ENCODE measurements around the gene ACVR1.
A peak's percentile ranks its signal among the peaks of the same experiment; 100 is the strongest.

ACVR1 gene

DNA sequence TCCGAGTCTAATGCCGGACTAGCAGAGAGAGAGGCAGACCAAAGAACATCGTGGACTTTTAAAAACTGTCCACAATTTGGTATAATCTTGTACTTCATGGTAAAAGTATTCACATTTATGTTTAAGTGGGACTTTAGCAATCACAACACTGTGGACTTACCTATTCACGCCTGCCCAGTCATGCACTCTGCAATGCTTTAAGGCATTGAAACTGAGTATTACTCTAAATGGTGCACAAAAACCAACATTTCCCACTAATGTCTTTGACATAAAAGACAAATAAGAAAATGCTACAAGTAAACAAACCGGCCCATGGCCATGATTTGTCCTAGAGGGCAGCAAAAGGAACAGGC is 91.3 kb downstream of the ACVR1 start:
- Histone ChIP-seq H3K9me3 (ENCODE audit: control insufficient read depth, insufficient read depth, low read length) (no peaks in the 10 kb centered on the region), H3K27me3 (ENCODE audit: control insufficient read depth, insufficient read depth, low read length) (no peaks in the 10 kb centered on the region), H3K36me3 (ENCODE audit: control insufficient read depth, insufficient read depth, low read length) (0 out of 2 replicates have a peak, but pooled peaks cover 2% of the 10 kb centered on the region), H3K4me3 (ENCODE audit: low read depth, low read length) (no peak overlapping the region), H3K9ac (ENCODE audit: low read depth, low read length) (0 out of 2 replicates have a peak overlapping the region, but pooled peaks have one; percentile 19), H3K4me1 (ENCODE audit: control insufficient read depth, insufficient read depth, low read length) (peaks cover 41% of the 10 kb centered on the region), H3K27ac (ENCODE audit: low read depth, low read length) (peak overlapping the region; percentile 30)

DNA sequence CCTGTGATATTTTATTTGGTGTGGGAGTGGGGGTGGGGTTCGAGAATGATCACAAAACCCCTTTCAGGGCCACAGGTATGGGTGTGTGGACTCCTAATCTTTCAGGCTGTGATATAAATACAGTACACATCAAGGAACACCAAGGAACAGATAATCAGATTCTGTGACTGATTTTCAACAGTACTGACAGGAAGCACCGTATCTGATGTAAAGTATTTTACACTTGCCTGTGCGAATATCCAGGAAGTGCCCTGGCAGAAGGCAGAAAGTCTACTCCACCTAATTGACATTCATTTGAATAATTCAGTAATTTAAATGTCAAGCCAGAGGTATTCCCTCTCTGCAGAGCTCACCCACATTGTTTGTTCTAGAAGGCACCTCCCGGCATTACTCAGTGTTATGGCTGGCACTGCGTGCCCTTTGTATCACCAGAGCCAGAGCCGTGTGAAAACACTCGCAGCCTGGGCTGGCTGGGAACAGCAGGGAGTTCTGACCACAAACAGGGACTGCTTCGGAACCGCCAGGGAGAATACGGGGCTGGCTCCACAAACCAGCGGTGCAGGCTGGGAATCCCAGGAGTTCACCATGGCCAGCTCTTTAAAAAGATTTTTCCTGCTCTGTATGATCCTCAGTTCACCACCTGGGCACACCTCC is 91.8 kb downstream of the ACVR1 start:
- peaks cover 41% of the 10 kb centered on the region for H3K4me1 ChIP-seq (ENCODE audit: control insufficient read depth, insufficient read depth, low read length)
- H3K4me3 ChIP-seq (ENCODE audit: low read depth, low read length): no peak overlapping the region

DNA sequence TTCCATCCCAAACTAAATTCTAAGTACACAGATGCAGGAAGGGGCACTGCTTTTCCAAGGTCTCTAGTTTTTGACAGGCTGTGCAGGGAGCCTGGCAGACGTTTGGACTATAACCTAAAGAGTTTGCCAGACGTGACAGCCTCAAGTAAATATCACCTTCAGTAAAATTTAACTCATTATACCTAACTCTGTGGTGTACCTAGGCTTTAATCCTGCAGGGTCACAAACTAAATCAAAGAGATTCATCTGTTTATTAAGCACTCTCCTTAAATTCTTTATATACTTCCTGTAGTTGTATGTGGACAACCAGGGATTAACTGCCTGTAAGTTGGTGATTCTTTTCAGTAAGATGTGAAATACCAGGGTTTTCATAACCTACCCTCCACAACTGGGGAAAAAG is 92.9 kb downstream of the ACVR1 start:
- peaks cover 48% of the 10 kb centered on the region for H3K4me1 ChIP-seq (ENCODE audit: control insufficient read depth, insufficient read depth, low read length)
- H3K9ac ChIP-seq (ENCODE audit: low read depth, low read length): no peak overlapping the region
- no peak overlapping the region for H3K27ac ChIP-seq (ENCODE audit: low read depth, low read length)
- H3K36me3 ChIP-seq (ENCODE audit: control insufficient read depth, insufficient read depth, low read length): 0 out of 2 replicates have a peak, but pooled peaks cover 2% of the 10 kb centered on the region
- H3K9me3 ChIP-seq (ENCODE audit: control insufficient read depth, insufficient read depth, low read length): no peaks in the 10 kb centered on the region
- H3K4me3 ChIP-seq (ENCODE audit: low read depth, low read length): no peak overlapping the region
- H3K27me3 ChIP-seq (ENCODE audit: control insufficient read depth, insufficient read depth, low read length): no peaks in the 10 kb centered on the region

More for the DNA sequence above, 91.8 kb downstream of the ACVR1 start:
- H3K36me3 ChIP-seq (ENCODE audit: control insufficient read depth, insufficient read depth, low read length): 0 out of 2 replicates have a peak, but pooled peaks cover 2% of the 10 kb centered on the region
- H3K27ac ChIP-seq (ENCODE audit: low read depth, low read length): peak overlapping the region; percentile 30
- H3K9me3 ChIP-seq (ENCODE audit: control insufficient read depth, insufficient read depth, low read length): no peaks in the 10 kb centered on the region
- H3K9ac ChIP-seq (ENCODE audit: low read depth, low read length): 0 out of 2 replicates have a peak overlapping the region, but pooled peaks have one; percentile 19
- no peaks in the 10 kb centered on the region for H3K27me3 ChIP-seq (ENCODE audit: control insufficient read depth, insufficient read depth, low read length)

DNA sequence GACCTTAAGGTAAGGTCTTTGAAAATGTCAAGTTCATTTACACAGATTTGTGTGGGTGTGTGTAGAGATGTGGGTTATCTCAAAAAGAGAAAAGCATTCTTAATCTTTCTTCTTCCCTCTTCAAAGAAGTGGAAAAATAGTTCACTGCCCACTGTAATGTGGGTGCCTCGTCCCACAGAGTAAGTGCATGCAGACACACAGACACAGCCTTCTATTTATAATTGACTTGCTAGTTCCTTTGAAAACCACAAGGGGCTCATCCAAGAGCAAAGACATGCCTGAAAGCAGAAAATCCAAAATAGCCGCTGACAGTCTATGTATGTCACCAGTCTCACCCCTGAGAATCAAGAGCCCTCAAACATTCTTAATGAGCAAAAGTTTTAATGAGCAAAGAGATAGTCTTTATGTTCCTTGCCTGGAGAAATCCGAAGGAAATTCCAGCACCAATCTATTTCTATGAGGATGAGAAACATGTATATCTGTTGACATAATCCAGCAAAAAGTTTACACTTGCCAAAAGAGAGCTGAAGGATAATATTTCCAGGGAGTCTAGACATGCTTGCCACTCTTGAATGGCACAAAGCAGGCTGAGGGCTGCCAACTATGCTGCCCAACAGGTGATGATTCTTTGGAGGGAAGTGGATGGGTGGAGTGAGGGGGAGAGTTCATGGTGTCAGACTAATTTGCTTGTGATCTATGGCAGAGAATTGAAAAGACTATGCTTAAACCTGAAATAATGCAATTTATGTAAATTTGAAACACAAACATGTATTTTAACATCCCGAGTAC is 93.9 kb downstream of the ACVR1 start:
- Histone ChIP-seq H3K9ac (ENCODE audit: low read depth, low read length) (no peak overlapping the region), H3K27me3 (ENCODE audit: control insufficient read depth, insufficient read depth, low read length) (no peaks in the 10 kb centered on the region), H3K27ac (ENCODE audit: low read depth, low read length) (no peak overlapping the region), H3K4me3 (ENCODE audit: low read depth, low read length) (no peak overlapping the region), H3K9me3 (ENCODE audit: control insufficient read depth, insufficient read depth, low read length) (no peaks in the 10 kb centered on the region), H3K36me3 (ENCODE audit: control insufficient read depth, insufficient read depth, low read length) (0 out of 2 replicates have a peak, but pooled peaks cover 2% of the 10 kb centered on the region), H3K4me1 (ENCODE audit: control insufficient read depth, insufficient read depth, low read length) (peaks cover 38% of the 10 kb centered on the region)

DNA sequence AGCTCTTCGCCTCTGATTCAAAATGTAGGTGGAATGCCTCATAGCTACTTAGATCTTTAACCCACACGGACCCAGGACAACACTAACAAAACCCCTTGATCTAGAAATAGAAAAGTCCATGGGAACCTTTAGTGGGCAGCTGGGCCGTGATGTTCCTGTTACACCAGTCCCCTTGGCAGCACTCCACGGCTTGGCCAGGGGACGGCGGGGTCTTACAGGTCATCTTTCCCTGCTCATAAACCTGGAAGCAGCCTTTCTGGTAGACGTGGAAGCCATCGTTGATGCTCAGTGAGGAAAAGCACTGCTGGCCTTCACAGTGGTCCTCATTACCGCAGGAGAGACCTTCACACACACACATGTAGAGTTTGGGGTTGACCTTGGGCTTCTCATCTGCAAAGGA is 95.9 kb downstream of the ACVR1 start:
- Histone ChIP-seq H3K27me3 (ENCODE audit: control insufficient read depth, insufficient read depth, low read length) (no peaks in the 10 kb centered on the region), H3K4me1 (ENCODE audit: control insufficient read depth, insufficient read depth, low read length) (peaks cover 18% of the 10 kb centered on the region), H3K4me3 (ENCODE audit: low read depth, low read length) (no peak overlapping the region), H3K36me3 (ENCODE audit: control insufficient read depth, insufficient read depth, low read length) (peaks cover 6% of the 10 kb centered on the region; the same call in 1 of the 2 replicates), H3K9ac (ENCODE audit: low read depth, low read length) (no peak overlapping the region), H3K9me3 (ENCODE audit: control insufficient read depth, insufficient read depth, low read length) (no peaks in the 10 kb centered on the region), H3K27ac (ENCODE audit: low read depth, low read length) (no peak overlapping the region)

DNA sequence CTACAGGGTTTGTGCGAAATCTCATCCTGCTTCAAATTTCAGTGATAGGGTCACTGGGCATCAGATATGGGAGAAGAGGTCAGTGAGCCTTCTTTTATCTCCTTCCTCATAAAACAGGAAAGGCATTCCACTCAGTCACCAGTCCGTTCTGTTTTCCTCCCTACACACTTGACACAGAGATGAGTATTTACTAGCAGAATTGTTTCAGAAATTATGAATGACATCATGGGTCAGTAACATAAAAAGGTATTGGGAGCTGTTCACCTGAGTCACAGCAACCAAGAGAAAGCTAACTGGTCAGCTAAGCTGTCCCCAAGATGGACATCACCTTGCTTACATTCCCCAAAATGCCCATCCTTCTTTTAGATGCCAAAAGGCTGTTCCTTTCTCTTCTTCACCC is 96.3 kb downstream of the ACVR1 start:
- H3K4me1 ChIP-seq (ENCODE audit: control insufficient read depth, insufficient read depth, low read length): peaks cover 14% of the 10 kb centered on the region
- H3K36me3 ChIP-seq (ENCODE audit: control insufficient read depth, insufficient read depth, low read length): peaks cover 6% of the 10 kb centered on the region; the same call in 1 of the 2 replicates
- H3K27ac ChIP-seq (ENCODE audit: low read depth, low read length): no peak overlapping the region
- no peaks in the 10 kb centered on the region for H3K27me3 ChIP-seq (ENCODE audit: control insufficient read depth, insufficient read depth, low read length)
- no peak overlapping the region for H3K4me3 ChIP-seq (ENCODE audit: low read depth, low read length)
- H3K9ac ChIP-seq (ENCODE audit: low read depth, low read length): no peak overlapping the region
- no peaks in the 10 kb centered on the region for H3K9me3 ChIP-seq (ENCODE audit: control insufficient read depth, insufficient read depth, low read length)

DNA sequence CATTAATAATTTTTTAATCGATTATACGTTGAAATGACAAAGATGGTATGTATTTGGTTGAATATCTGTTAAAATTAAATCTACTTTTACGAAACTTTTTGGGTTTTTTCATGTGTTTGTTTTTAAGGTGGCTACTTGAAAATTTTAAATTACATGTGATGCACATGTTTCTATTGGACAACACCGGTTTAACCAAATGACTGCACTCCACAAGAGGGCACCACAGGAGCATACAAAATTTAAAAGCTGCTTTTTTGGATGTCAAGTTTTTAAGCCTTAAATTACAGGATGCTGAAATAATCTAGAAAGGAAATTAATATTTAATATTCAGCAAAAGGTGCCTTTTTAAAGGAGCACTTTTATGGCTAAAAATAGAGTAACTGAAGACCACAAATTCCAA is 98.7 kb downstream of the ACVR1 start:
- peaks cover 14% of the 10 kb centered on the region; the same call in 1 of the 2 replicates for H3K36me3 ChIP-seq (ENCODE audit: control insufficient read depth, insufficient read depth, low read length)

GRCh38 chr2:157771234-157771633 is 104.9 kb downstream of the ACVR1 start:
- H3K9me3 ChIP-seq (ENCODE audit: control insufficient read depth, insufficient read depth, low read length): no peaks in the 10 kb centered on the region

More for the DNA sequence above, 98.7 kb downstream of the ACVR1 start:
- peaks cover 6% of the 10 kb centered on the region; the same call in 1 of the 2 replicates for H3K4me1 ChIP-seq (ENCODE audit: control insufficient read depth, insufficient read depth, low read length)
- H3K27me3 ChIP-seq (ENCODE audit: control insufficient read depth, insufficient read depth, low read length): no peaks in the 10 kb centered on the region
- no peaks in the 10 kb centered on the region for H3K9me3 ChIP-seq (ENCODE audit: control insufficient read depth, insufficient read depth, low read length)
- H3K9ac ChIP-seq (ENCODE audit: low read depth, low read length): no peak overlapping the region
- no peak overlapping the region for H3K27ac ChIP-seq (ENCODE audit: low read depth, low read length)
- no peak overlapping the region for H3K4me3 ChIP-seq (ENCODE audit: low read depth, low read length)

GRCh38 chr2:157769856-157770255 is 106.3 kb downstream of the ACVR1 start:
- no peaks in the 10 kb centered on the region for H3K9me3 ChIP-seq (ENCODE audit: control insufficient read depth, insufficient read depth, low read length)
- no peaks in the 10 kb centered on the region for H3K27me3 ChIP-seq (ENCODE audit: control insufficient read depth, insufficient read depth, low read length)
- peaks cover 58% of the 10 kb centered on the region for H3K36me3 ChIP-seq (ENCODE audit: control insufficient read depth, insufficient read depth, low read length)
- H3K4me1 ChIP-seq (ENCODE audit: control insufficient read depth, insufficient read depth, low read length): 0 out of 2 replicates have a peak, but pooled peaks cover 3% of the 10 kb centered on the region
- no peak overlapping the region for H3K9ac ChIP-seq (ENCODE audit: low read depth, low read length)
- H3K27ac ChIP-seq (ENCODE audit: low read depth, low read length): no peak overlapping the region
- H3K4me3 ChIP-seq (ENCODE audit: low read depth, low read length): no peak overlapping the region

More at GRCh38 chr2:157771234-157771633, 104.9 kb downstream of the ACVR1 start:
- H3K27me3 ChIP-seq (ENCODE audit: control insufficient read depth, insufficient read depth, low read length): no peaks in the 10 kb centered on the region
- no peak overlapping the region for H3K27ac ChIP-seq (ENCODE audit: low read depth, low read length)
- 0 out of 2 replicates have a peak, but pooled peaks cover 3% of the 10 kb centered on the region for H3K4me1 ChIP-seq (ENCODE audit: control insufficient read depth, insufficient read depth, low read length)
- H3K9ac ChIP-seq (ENCODE audit: low read depth, low read length): no peak overlapping the region
- no peak overlapping the region for H3K4me3 ChIP-seq (ENCODE audit: low read depth, low read length)
- H3K36me3 ChIP-seq (ENCODE audit: control insufficient read depth, insufficient read depth, low read length): peaks cover 45% of the 10 kb centered on the region

- Histone ChIP-seq H3K27ac (ENCODE audit: low read depth, low read length) (no peak overlapping the region), H3K9ac (ENCODE audit: low read depth, low read length) (no peak overlapping the region), H3K36me3 (ENCODE audit: control insufficient read depth, insufficient read depth, low read length) (peaks cover 45% of the 10 kb centered on the region), H3K9me3 (ENCODE audit: control insufficient read depth, insufficient read depth, low read length) (no peaks in the 10 kb centered on the region), H3K27me3 (ENCODE audit: control insufficient read depth, insufficient read depth, low read length) (no peaks in the 10 kb centered on the region), H3K4me1 (ENCODE audit: control insufficient read depth, insufficient read depth, low read length) (peaks cover 22% of the 10 kb centered on the region), H3K4me3 (ENCODE audit: low read depth, low read length) (no peak overlapping the region)
Measured at GRCh38 chr2:157764386-157764785, 111.7 kb downstream of the ACVR1 start.

- H3K4me3 ChIP-seq (ENCODE audit: low read depth, low read length): no peak overlapping the region
- H3K9me3 ChIP-seq (ENCODE audit: control insufficient read depth, insufficient read depth, low read length): 0 out of 2 replicates have a peak, but pooled peaks cover 8% of the 10 kb centered on the region
- no peak overlapping the region for H3K9ac ChIP-seq (ENCODE audit: low read depth, low read length)
- peaks cover 27% of the 10 kb centered on the region for H3K36me3 ChIP-seq (ENCODE audit: control insufficient read depth, insufficient read depth, low read length)
- peak overlapping the region; percentile 65 for H3K27ac ChIP-seq (ENCODE audit: low read depth, low read length)
- no peaks in the 10 kb centered on the region for H3K27me3 ChIP-seq (ENCODE audit: control insufficient read depth, insufficient read depth, low read length)
- H3K4me1 ChIP-seq (ENCODE audit: control insufficient read depth, insufficient read depth, low read length): peaks cover 36% of the 10 kb centered on the region
Measured at GRCh38 chr2:157761520-157761919, 114.6 kb downstream of the ACVR1 start.
